Memory B cell (primary cell): ENCODE measurements around the gene PPP1R1A.

ENCODE experiments used
- ATAC-seq: fragments of 150-1000 bp; cut with Tn5 transposase; 2 replicates; pipeline ENCODE4 v1.10.0; 2021; ENCODE audit warnings: low read depth, mild to moderate bottlenecking, moderate library complexity
- DNase-seq, 2 donors: peaks; one replicate each; pipeline ENCODE4 v3.0.0; 2022; ENCODE audit warnings: low spot score in 2 of 2
- H3K27ac Mint-ChIP-seq: one replicate; pipeline ENCODE4 v1.8.0; 2022; ENCODE audit warnings: mild to moderate bottlenecking, moderate library complexity, mixed read lengths
- H3K27me3 Mint-ChIP-seq: one replicate; pipeline ENCODE4 v1.8.0; 2022; ENCODE audit warnings: mixed read lengths
- H3K36me3 Mint-ChIP-seq: one replicate; pipeline ENCODE4 v1.8.0; 2022; ENCODE audit warnings: mild to moderate bottlenecking, mixed read lengths
- H3K4me1 Mint-ChIP-seq: one replicate; pipeline ENCODE4 v1.8.0; 2022; ENCODE audit warnings: mixed read lengths
- H3K4me3 Mint-ChIP-seq: one replicate; pipeline ENCODE4 v1.8.0; 2022; ENCODE audit warnings: mild to moderate bottlenecking, moderate library complexity, mixed read lengths
- H3K9me3 Mint-ChIP-seq: one replicate; pipeline ENCODE4 v1.8.0; 2022; ENCODE audit warnings: mixed read lengths

The PPP1R1A gene

GRCh38 chr12:54571193-54572188, 17.0 kb downstream of the PPP1R1A start:
- Mint-ChIP-seq H3K27me3 (no peaks in the 10 kb centered on the region), H3K4me3 (no peak overlapping the region), H3K4me1 (peaks cover 5% of the 10 kb centered on the region), H3K9me3 (no peaks in the 10 kb centered on the region), H3K27ac (no peak overlapping the region), H3K36me3 (peaks cover 14% of the 10 kb centered on the region)
- no peak for DNase-seq
- ATAC-seq: no peak

GRCh38 chr12:54569995-54570528, 18.4 kb downstream of the PPP1R1A start:
- no peak for DNase-seq
- no peak overlapping the region for H3K27ac Mint-ChIP-seq
- ATAC-seq: no peak
- no peaks in the 10 kb centered on the region for H3K9me3 Mint-ChIP-seq
- H3K27me3 Mint-ChIP-seq: no peaks in the 10 kb centered on the region
- H3K4me1 Mint-ChIP-seq: peaks cover under 1% of the 10 kb centered on the region
- H3K4me3 Mint-ChIP-seq: no peak overlapping the region
- peaks cover 12% of the 10 kb centered on the region for H3K36me3 Mint-ChIP-seq

DNA sequence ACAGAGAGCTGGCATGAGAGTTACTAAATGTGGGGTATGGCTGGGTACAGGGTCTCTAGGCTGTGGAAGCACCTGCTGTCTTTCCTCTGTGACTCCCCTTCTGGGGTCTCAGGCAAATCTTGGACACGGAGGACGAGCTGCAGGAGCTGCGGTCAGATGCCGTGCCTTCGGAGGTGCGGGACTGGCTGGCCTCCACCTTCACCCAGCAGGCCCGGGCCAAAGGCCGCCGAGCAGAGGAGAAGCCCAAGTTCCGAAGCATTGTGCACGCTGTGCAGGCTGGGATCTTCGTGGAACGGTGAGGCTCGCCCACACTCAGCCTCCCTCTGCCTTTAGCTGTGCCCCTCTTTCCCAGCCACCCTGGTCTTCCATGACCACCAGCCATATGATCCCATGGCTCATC, 19.4 kb downstream of the PPP1R1A start:
- peaks cover 12% of the 10 kb centered on the region for H3K36me3 Mint-ChIP-seq
- no peak for ATAC-seq
- H3K4me3 Mint-ChIP-seq: no peak overlapping the region
- no peaks in the 10 kb centered on the region for H3K9me3 Mint-ChIP-seq
- no peak for DNase-seq
- H3K27me3 Mint-ChIP-seq: no peaks in the 10 kb centered on the region
- peaks cover 3% of the 10 kb centered on the region for H3K4me1 Mint-ChIP-seq
- H3K27ac Mint-ChIP-seq: no peak overlapping the region

DNA sequence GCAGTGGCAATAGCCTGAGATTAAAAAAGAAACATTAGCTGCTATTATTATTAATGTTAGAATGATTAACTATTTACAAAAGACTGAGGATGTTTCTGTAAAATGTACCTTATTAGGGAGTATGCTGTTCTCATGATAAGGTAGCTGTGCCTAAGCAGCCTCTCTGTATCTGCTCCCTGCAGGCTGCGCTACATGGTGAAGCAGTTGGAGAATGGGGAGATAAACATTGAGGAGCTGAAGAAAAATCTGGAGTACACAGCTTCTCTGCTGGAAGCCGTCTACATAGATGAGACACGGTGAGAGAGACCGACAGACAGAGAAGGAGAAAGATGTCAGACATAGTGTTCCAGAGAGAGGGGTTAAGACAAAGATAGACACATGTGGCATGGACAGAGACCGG, 21.7 kb downstream of the PPP1R1A start:
- Mint-ChIP-seq H3K27me3 (no peaks in the 10 kb centered on the region), H3K4me3 (no peak overlapping the region), H3K36me3 (peaks cover 7% of the 10 kb centered on the region), H3K4me1 (peaks cover 4% of the 10 kb centered on the region), H3K27ac (no peak overlapping the region), H3K9me3 (no peaks in the 10 kb centered on the region)
- DNase-seq (no peak), ATAC-seq (no peak)

- DNase-seq (no peak), ATAC-seq (no peak)
- Mint-ChIP-seq H3K36me3 (peaks cover 7% of the 10 kb centered on the region), H3K27ac (no peak overlapping the region), H3K9me3 (no peaks in the 10 kb centered on the region), H3K4me3 (no peak overlapping the region), H3K4me1 (peaks cover 9% of the 10 kb centered on the region), H3K27me3 (no peaks in the 10 kb centered on the region)
These were observed 22.4 kb downstream of the PPP1R1A start for GRCh38 chr12:54565986-54566544.

GRCh38 chr12:54565310-54565985, 23.0 kb downstream of the PPP1R1A start:
- ATAC-seq: no peak
- no peaks in the 10 kb centered on the region for H3K27me3 Mint-ChIP-seq
- H3K36me3 Mint-ChIP-seq: peaks cover 7% of the 10 kb centered on the region
- peaks cover 9% of the 10 kb centered on the region for H3K4me1 Mint-ChIP-seq
- H3K9me3 Mint-ChIP-seq: no peaks in the 10 kb centered on the region
- H3K27ac Mint-ChIP-seq: no peak overlapping the region
- no peak for DNase-seq
- no peak overlapping the region for H3K4me3 Mint-ChIP-seq

DNA sequence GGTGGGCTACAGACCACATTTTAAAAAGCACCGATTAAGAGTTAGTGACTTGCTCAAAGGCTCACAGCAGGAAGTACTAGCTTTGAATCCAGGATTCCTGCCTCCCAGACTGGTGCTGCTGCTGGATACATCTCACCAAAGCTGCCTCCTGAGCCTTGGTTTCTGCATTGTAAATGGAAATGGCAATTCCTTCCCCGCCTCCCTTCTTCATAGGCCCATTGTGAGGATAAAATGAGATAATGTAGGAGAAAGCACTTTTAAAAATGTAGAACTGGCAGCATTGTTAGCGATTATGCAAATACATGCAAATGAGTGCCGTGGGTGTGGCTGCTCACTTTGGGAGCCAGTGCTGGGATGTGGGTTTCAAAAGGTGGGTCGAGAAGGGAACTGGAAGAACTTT, 23.7 kb downstream of the PPP1R1A start:
- peaks cover 12% of the 10 kb centered on the region for H3K4me1 Mint-ChIP-seq

DNA sequence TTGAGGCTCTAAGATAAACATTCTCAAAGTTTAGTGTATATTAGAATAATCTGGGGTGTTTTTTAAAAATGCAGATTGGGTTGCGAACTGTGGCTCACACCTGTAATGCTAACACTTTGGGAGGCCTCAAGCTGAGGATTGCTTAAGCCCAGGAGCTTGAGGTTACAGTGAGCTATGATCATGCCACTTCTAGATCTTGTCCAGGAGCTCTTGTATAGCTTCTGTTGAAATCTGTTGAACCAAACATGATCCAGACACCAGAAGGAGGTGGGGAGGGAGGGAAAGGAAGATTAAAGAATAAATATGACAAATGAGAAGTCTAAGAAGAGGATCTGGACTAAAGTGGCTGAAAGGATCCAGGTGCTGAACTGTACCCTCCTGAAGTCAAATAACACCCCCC, 24.7 kb downstream of the PPP1R1A start:
- ATAC-seq (no peak), DNase-seq (no peak)
- Mint-ChIP-seq H3K4me3 (no peak overlapping the region), H3K4me1 (peaks cover 14% of the 10 kb centered on the region), H3K27me3 (no peaks in the 10 kb centered on the region), H3K9me3 (no peaks in the 10 kb centered on the region), H3K36me3 (peaks cover 2% of the 10 kb centered on the region), H3K27ac (no peak overlapping the region)

More for the DNA sequence above, 23.7 kb downstream of the PPP1R1A start:
- H3K9me3 Mint-ChIP-seq: no peaks in the 10 kb centered on the region
- H3K4me3 Mint-ChIP-seq: no peak overlapping the region
- DNase-seq: no peak
- ATAC-seq: no peak
- no peaks in the 10 kb centered on the region for H3K27me3 Mint-ChIP-seq
- no peak overlapping the region for H3K27ac Mint-ChIP-seq
- H3K36me3 Mint-ChIP-seq: peaks cover 2% of the 10 kb centered on the region

GRCh38 chr12:54562750-54563356, 25.6 kb downstream of the PPP1R1A start:
- ATAC-seq: no peak
- no peaks in the 10 kb centered on the region for H3K27me3 Mint-ChIP-seq
- peaks cover 14% of the 10 kb centered on the region for H3K4me1 Mint-ChIP-seq

GRCh38 chr12:54561164-54561563, 27.3 kb downstream of the PPP1R1A start:
- H3K9me3 Mint-ChIP-seq: no peaks in the 10 kb centered on the region
- H3K4me1 Mint-ChIP-seq: peaks cover 14% of the 10 kb centered on the region
- no peak for DNase-seq
- H3K36me3 Mint-ChIP-seq: no peaks in the 10 kb centered on the region
- H3K27ac Mint-ChIP-seq: peak overlapping the region; percentile 60
- no peak for ATAC-seq
- peak overlapping the region; percentile 91 for H3K4me3 Mint-ChIP-seq
- no peaks in the 10 kb centered on the region for H3K27me3 Mint-ChIP-seq

More at GRCh38 chr12:54562750-54563356, 25.6 kb downstream of the PPP1R1A start:
- Mint-ChIP-seq H3K9me3 (no peaks in the 10 kb centered on the region), H3K4me3 (no peak overlapping the region), H3K36me3 (peaks cover 2% of the 10 kb centered on the region), H3K27ac (no peak overlapping the region)
- DNase-seq: no peak

GRCh38 chr12:54560374-54560858, 28.0 kb downstream of the PPP1R1A start:
- Mint-ChIP-seq H3K9me3 (no peaks in the 10 kb centered on the region), H3K36me3 (no peaks in the 10 kb centered on the region), H3K4me1 (peaks cover 14% of the 10 kb centered on the region), H3K27me3 (no peaks in the 10 kb centered on the region), H3K27ac (peak overlapping the region; percentile 60), H3K4me3 (peak overlapping the region; percentile 91)
- peak; percentile 100 for ATAC-seq
- DNase-seq: peak; percentile 65 to 70

GRCh38 chr12:54558759-54559158, 29.7 kb downstream of the PPP1R1A start:
- H3K27ac Mint-ChIP-seq: no peak overlapping the region
- H3K4me1 Mint-ChIP-seq: peaks cover 11% of the 10 kb centered on the region
- H3K4me3 Mint-ChIP-seq: no peak overlapping the region
- no peaks in the 10 kb centered on the region for H3K36me3 Mint-ChIP-seq
- H3K27me3 Mint-ChIP-seq: no peaks in the 10 kb centered on the region
- DNase-seq (no peak), ATAC-seq (no peak)
- H3K9me3 Mint-ChIP-seq: no peaks in the 10 kb centered on the region

- ATAC-seq (no peak), DNase-seq (no peak)
- Mint-ChIP-seq H3K27me3 (no peaks in the 10 kb centered on the region), H3K27ac (no peak overlapping the region), H3K9me3 (no peaks in the 10 kb centered on the region), H3K4me1 (peaks cover 11% of the 10 kb centered on the region), H3K4me3 (no peak overlapping the region), H3K36me3 (peaks cover 4% of the 10 kb centered on the region)
These were observed 30.1 kb downstream of the PPP1R1A start for GRCh38 chr12:54558311-54558710.
